SK-N-SH treated with all-trans-retinoic acid at 6 μM for 48 hours (cell line): ENCODE measurements around the gene PIK3R1.

Source experiments
- ATAC-seq: fragments of 200-7000 bp; cut with Tn5 transposase; 3 replicates; pipeline ENCODE4 v1.9.1; 2020; ENCODE audit warnings: mild to moderate bottlenecking, moderate library complexity
- ARNTL ChIP-seq: fragments of 450-650 bp; formaldehyde crosslinking; IDR thresholded peaks from 2 replicates; pipeline ENCODE4 v1.5.0; 2020; ENCODE audit warnings: low read depth, mild to moderate bottlenecking, moderate library complexity, borderline replicate concordance
- CREB5 ChIP-seq: fragments of 250-450 bp; sonication (Bioruptor Pico); IDR thresholded peaks from 2 replicates; pipeline ENCODE4 v1.5.1; 2020; ENCODE audit warnings: low read depth, mild to moderate bottlenecking, moderate library complexity
- CSDC2 ChIP-seq: fragments of 250-450 bp; sonication (Bioruptor Pico); IDR thresholded peaks from 2 replicates; pipeline ENCODE4 v1.5.0; 2020; ENCODE audit warnings: mild to moderate bottlenecking, moderate library complexity
- CSRNP3 ChIP-seq: fragments of 250-450 bp; sonication (Bioruptor Pico); IDR thresholded peaks from 2 replicates; pipeline ENCODE4 v1.5.1; 2021; ENCODE audit warnings: mild to moderate bottlenecking, moderate library complexity
- ESRRG ChIP-seq: fragments of 250-450 bp; sonication (Bioruptor Pico); IDR thresholded peaks from 2 replicates; pipeline ENCODE4 v1.6.1; 2021; ENCODE audit warnings: mild to moderate bottlenecking
- GLIS3 ChIP-seq: fragments of 250-450 bp; sonication (Bioruptor Pico); IDR thresholded peaks from 2 replicates; pipeline ENCODE4 v1.5.0; 2020; ENCODE audit warnings: mild to moderate bottlenecking, moderate library complexity
- OSR1 ChIP-seq: fragments of 250-450 bp; sonication (Bioruptor Pico); IDR thresholded peaks from 2 replicates; pipeline ENCODE4 v1.8.0; 2022; ENCODE audit warnings: moderate library complexity, mild to moderate bottlenecking, inconsistent platforms
- PATZ1 ChIP-seq: fragments of 250-450 bp; sonication (Bioruptor Pico); IDR thresholded peaks from 2 replicates; pipeline ENCODE4 v1.8.0; 2020; ENCODE audit warnings: mild to moderate bottlenecking, moderate library complexity, borderline replicate concordance
- POU6F1 ChIP-seq: fragments of 250-450 bp; sonication (Bioruptor Pico); IDR thresholded peaks from 2 replicates; pipeline ENCODE4 v1.8.0; 2021; ENCODE audit warnings: low read depth, mild to moderate bottlenecking, moderate library complexity, borderline replicate concordance
- RARB ChIP-seq: fragments of 250-450 bp; sonication (Bioruptor Pico); IDR thresholded peaks from 2 replicates; pipeline ENCODE4 v1.8.0; 2021; ENCODE audit warnings: mild to moderate bottlenecking, moderate library complexity
- SNAI2 ChIP-seq: fragments of 250-450 bp; sonication (Bioruptor Pico); IDR thresholded peaks from 2 replicates; pipeline ENCODE4 v1.5.0; 2020; ENCODE audit warnings: mild to moderate bottlenecking, moderate library complexity
- TCF4 ChIP-seq: fragments of 250-450 bp; sonication (Bioruptor Pico); IDR thresholded peaks from 2 replicates; pipeline ENCODE4 v1.8.0; 2021; ENCODE audit warnings: mild to moderate bottlenecking, moderate library complexity, borderline replicate concordance
- TOX ChIP-seq: fragments of 250-450 bp; sonication (Bioruptor Pico); IDR thresholded peaks from 2 replicates; pipeline ENCODE4 v1.8.0; 2021; ENCODE audit warnings: mild to moderate bottlenecking, moderate library complexity, borderline replicate concordance
- TSHZ2 ChIP-seq: fragments of 250-450 bp; sonication (Bioruptor Pico); IDR thresholded peaks from 2 replicates; pipeline ENCODE4 v1.5.0; 2020; ENCODE audit warnings: mild to moderate bottlenecking, moderate library complexity
- ZC3H10 ChIP-seq: fragments of 250-450 bp; sonication (Bioruptor Pico); IDR thresholded peaks from 2 replicates; pipeline ENCODE4 v1.5.1; 2021; ENCODE audit warnings: mild to moderate bottlenecking, moderate library complexity
- ZFP30 ChIP-seq: fragments of 450-650 bp; formaldehyde crosslinking; IDR thresholded peaks from 2 replicates; pipeline ENCODE4 v1.5.0; 2022; ENCODE audit warnings: mild to moderate bottlenecking, moderate library complexity
- ZNF565 ChIP-seq: fragments of 450-650 bp; formaldehyde crosslinking; conservative IDR thresholded peaks from 2 replicates; pipeline ENCODE4 v1.5.0; 2020; ENCODE audit warnings: low read depth, mild to moderate bottlenecking, moderate library complexity
- ZNF70 ChIP-seq: fragments of 450-650 bp; formaldehyde crosslinking; IDR thresholded peaks from 2 replicates; pipeline ENCODE4 v1.5.0; 2020; ENCODE audit warnings: mild to moderate bottlenecking, moderate library complexity
- ZNF8 ChIP-seq: fragments of 450-650 bp; formaldehyde crosslinking; IDR thresholded peaks from 2 replicates; pipeline ENCODE4 v1.5.0; 2020; ENCODE audit warnings: mild to moderate bottlenecking, moderate library complexity

The PIK3R1 gene

GRCh38 chr5:68182094-68182493 lies 33.5 kb upstream of the PIK3R1 start:
- no peak for ATAC-seq

GRCh38 chr5:68182534-68182933 lies 33.0 kb upstream of the PIK3R1 start:
- no peak for ATAC-seq
- TF ChIP-seq CREB5 (CRISPR knock-in tag) (no peak), CSDC2 (CRISPR knock-in tag) (no peak), ZC3H10 (CRISPR knock-in tag) (no peak), TOX (CRISPR knock-in tag) (no peak), ESRRG (CRISPR knock-in tag) (no peak), TSHZ2 (CRISPR knock-in tag) (no peak), OSR1 (no peak)

More at GRCh38 chr5:68182094-68182493, 33.5 kb upstream of the PIK3R1 start:
- TF ChIP-seq ZC3H10 (CRISPR knock-in tag) = no peak
- TF ChIP-seq POU6F1 (CRISPR knock-in tag) = no peak
- TF ChIP-seq ZNF8 (CRISPR knock-in tag) = no peak
- TF ChIP-seq ZNF565 = no peak
- TF ChIP-seq CSRNP3 = no peak
- TF ChIP-seq RARB = no peak
- TF ChIP-seq TOX (CRISPR knock-in tag) = no peak
- no peak for TF ChIP-seq ZFP30
- TF ChIP-seq CSDC2 (CRISPR knock-in tag) = no peak
- no peak for TF ChIP-seq SNAI2 (CRISPR knock-in tag)
- TF ChIP-seq TSHZ2 (CRISPR knock-in tag) = no peak
- TF ChIP-seq ZNF70 (CRISPR knock-in tag) = no peak
- TF ChIP-seq PATZ1 (CRISPR knock-in tag) = no peak
- TF ChIP-seq CREB5 (CRISPR knock-in tag) = no peak
- TF ChIP-seq ARNTL (CRISPR knock-in tag) = no peak
- TF ChIP-seq OSR1 = no peak
- no peak for TF ChIP-seq GLIS3 (CRISPR knock-in tag)
- no peak for TF ChIP-seq TCF4 (CRISPR knock-in tag)
